ENCODE results near the gene NMNAT3. TPM values are rescaled to one million over a fixed set of nuclear protein-coding genes. Genes with fewer than 3 reads are reported as not detected.

Gene NMNAT3
- total RNA-seq, 2 experiments from 2014 or later: 5.9 to 6.1 TPM

DNA sequence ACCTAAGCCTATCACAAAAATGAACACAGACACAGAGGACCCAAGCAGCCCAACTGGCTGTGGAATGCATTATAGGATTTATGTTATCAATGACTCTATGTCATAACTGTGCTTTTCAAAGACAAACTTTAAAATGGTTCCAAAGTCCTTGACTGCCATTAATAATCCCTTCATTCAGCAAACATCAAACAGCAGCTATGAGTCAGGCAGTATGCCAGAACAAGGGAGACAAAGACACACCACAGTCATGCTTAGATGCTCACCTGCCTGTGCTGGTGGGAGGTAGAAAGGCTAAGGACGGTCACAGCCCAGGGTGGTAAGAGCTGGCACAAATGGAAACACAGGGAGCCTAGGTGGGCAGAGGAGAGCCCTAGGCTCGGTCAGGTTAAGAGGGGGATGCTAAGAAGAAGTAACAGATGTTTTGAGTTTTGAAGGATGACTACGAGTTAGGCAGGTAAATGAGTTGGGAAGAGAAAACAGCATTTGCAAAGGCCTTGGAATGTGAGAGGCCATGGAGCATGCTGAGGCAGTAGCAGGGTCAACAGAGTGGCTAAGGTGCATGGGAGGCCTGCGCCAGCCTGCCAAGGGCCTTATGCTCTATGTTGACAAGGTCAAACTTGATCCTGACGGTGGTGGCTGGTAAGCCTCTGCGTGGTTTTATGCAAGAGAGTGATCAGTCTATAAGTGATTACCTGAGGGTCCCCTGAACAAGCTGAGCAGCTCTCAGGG lies 23.0 kb downstream of the NMNAT3 start:
- ChIA-PET CTCF (no interaction called here), POLR2A (no interaction called here)
- intact Hi-C loops (cut with DNase I, micrococcal nuclease): no loop called here
- H3K9me3 Mint-ChIP-seq (ENCODE audit: low read depth): no peaks in the 10 kb centered on the region
- no peaks in the 10 kb centered on the region for H3K4me1 Mint-ChIP-seq
- ATAC-seq (no peak), DNase-seq (no peak)
- no peak overlapping the region for H3K4me3 Mint-ChIP-seq
- no peaks in the 10 kb centered on the region for H3K36me3 Mint-ChIP-seq (ENCODE audit: low read depth)
- H3K27me3 Mint-ChIP-seq: no peaks in the 10 kb centered on the region
- H3K27ac Mint-ChIP-seq: no peak overlapping the region

GRCh38 chr3:139653582-139653981 lies 24.2 kb downstream of the NMNAT3 start:
- Mint-ChIP-seq H3K4me1 (no peaks in the 10 kb centered on the region), H3K27ac (no peak overlapping the region), H3K27me3 (no peaks in the 10 kb centered on the region), H3K36me3 (ENCODE audit: low read depth) (no peaks in the 10 kb centered on the region), H3K4me3 (no peak overlapping the region), H3K9me3 (ENCODE audit: low read depth) (no peaks in the 10 kb centered on the region)
- no peak for ATAC-seq
- DNase-seq: no peak
- intact Hi-C loops (cut with DNase I, micrococcal nuclease): no loop called here
- ChIA-PET POLR2A (no interaction called here), CTCF (no interaction called here)

- ChIA-PET POLR2A (no interaction called here), CTCF (no interaction called here)
- H3K27ac Mint-ChIP-seq: no peak overlapping the region
- ATAC-seq (no peak), DNase-seq (no peak)
- intact Hi-C loops (cut with DNase I, micrococcal nuclease): no loop called here
- H3K4me1 Mint-ChIP-seq: peaks cover 3% of the 10 kb centered on the region
- H3K27me3 Mint-ChIP-seq: no peaks in the 10 kb centered on the region
- H3K4me3 Mint-ChIP-seq: no peak overlapping the region
- no peaks in the 10 kb centered on the region for H3K9me3 Mint-ChIP-seq (ENCODE audit: low read depth)
- H3K36me3 Mint-ChIP-seq (ENCODE audit: low read depth): no peaks in the 10 kb centered on the region
Observed at GRCh38 chr3:139652561-139652960, 25.2 kb downstream of the NMNAT3 start.

GRCh38 chr3:139647866-139648435 lies 29.8 kb downstream of the NMNAT3 start:
- Mint-ChIP-seq H3K4me1 (peaks cover 7% of the 10 kb centered on the region), H3K36me3 (ENCODE audit: low read depth) (peaks cover 1% of the 10 kb centered on the region), H3K27me3 (no peaks in the 10 kb centered on the region), H3K4me3 (no peak overlapping the region), H3K27ac (no peak overlapping the region), H3K9me3 (ENCODE audit: low read depth) (no peaks in the 10 kb centered on the region)
- no peak for DNase-seq
- ChIA-PET POLR2A (no interaction called here), CTCF (no interaction called here)
- no peak for ATAC-seq
- intact Hi-C loops (cut with DNase I, micrococcal nuclease): no loop called here

- H3K9me3 Mint-ChIP-seq (ENCODE audit: low read depth): no peaks in the 10 kb centered on the region
- CTCF ChIA-PET: no interaction called here
- no peak overlapping the region for H3K4me3 Mint-ChIP-seq
- ATAC-seq (no peak), DNase-seq (no peak)
- H3K4me1 Mint-ChIP-seq: peaks cover 10% of the 10 kb centered on the region
- peaks cover 1% of the 10 kb centered on the region for H3K36me3 Mint-ChIP-seq (ENCODE audit: low read depth)
- no peak overlapping the region for H3K27ac Mint-ChIP-seq
- intact Hi-C loops (cut with DNase I, micrococcal nuclease): no loop called here
- H3K27me3 Mint-ChIP-seq: no peaks in the 10 kb centered on the region
- POLR2A ChIA-PET: no interaction called here
Observed at GRCh38 chr3:139646512-139646911, 31.3 kb downstream of the NMNAT3 start.

DNA sequence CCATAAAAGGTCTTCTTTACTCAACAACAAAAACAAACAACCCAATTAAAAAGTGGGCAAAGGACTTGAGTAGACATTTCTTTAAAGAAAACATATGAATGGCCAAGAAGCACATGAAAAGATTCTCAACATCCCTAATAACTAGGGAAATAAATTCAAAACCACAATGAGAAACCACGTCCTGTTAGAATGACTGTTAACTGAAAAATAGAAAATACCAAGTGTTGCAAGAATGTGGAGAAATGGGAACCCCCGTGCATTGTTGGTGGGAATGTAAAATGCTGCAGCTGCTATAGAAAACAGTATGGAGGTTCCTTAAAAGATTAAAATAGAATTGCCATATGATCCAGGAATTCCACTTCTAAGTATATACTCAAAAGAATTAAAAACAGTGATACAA lies 34.8 kb downstream of the NMNAT3 start:
- H3K27ac Mint-ChIP-seq: no peak overlapping the region
- ChIA-PET CTCF (no interaction called here), POLR2A (no interaction called here)
- ATAC-seq: no peak
- intact Hi-C loops (cut with DNase I, micrococcal nuclease): no loop called here
- H3K27me3 Mint-ChIP-seq: no peaks in the 10 kb centered on the region
- no peak for DNase-seq
- H3K36me3 Mint-ChIP-seq (ENCODE audit: low read depth): peaks cover 1% of the 10 kb centered on the region
- H3K4me3 Mint-ChIP-seq: no peak overlapping the region
- peaks cover 9% of the 10 kb centered on the region for H3K4me1 Mint-ChIP-seq
- H3K9me3 Mint-ChIP-seq (ENCODE audit: low read depth): no peaks in the 10 kb centered on the region

DNA sequence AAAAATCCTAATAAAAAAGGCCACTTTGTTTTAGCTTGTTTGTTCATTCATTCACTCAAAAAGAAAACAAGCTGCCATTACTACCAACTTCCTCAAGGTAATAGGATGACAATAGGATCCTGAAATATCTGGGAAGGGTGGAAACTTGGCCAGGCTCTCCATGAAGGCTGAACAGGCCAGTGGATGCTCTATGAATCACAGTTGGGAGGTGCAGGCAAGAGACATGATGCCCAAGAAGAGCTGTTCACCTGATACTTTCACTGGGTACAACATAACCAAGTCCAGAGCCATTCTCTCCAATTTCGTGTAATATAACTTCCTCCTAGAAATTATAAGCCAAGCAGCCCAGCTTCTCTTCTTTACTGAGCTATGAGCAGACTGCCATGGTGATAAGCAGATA lies 37.3 kb downstream of the NMNAT3 start:
- DNase-seq (no peak), ATAC-seq (no peak)
- no peak overlapping the region for H3K4me3 Mint-ChIP-seq
- H3K9me3 Mint-ChIP-seq (ENCODE audit: low read depth): no peaks in the 10 kb centered on the region
- peaks cover 1% of the 10 kb centered on the region for H3K36me3 Mint-ChIP-seq (ENCODE audit: low read depth)
- H3K27me3 Mint-ChIP-seq: no peaks in the 10 kb centered on the region
- no peak overlapping the region for H3K27ac Mint-ChIP-seq
- intact Hi-C loops (cut with DNase I, micrococcal nuclease): no loop called here
- ChIA-PET CTCF (interaction anchor here (0.7 kb wide), 1 partner anchor 1405 kb away, joined by 3 read pairs; no protein-coding TSS in a partner anchor), POLR2A (no interaction called here)
- peaks cover 6% of the 10 kb centered on the region for H3K4me1 Mint-ChIP-seq

GRCh38 chr3:139639662-139640061 lies 38.1 kb downstream of the NMNAT3 start:
- H3K9me3 Mint-ChIP-seq (ENCODE audit: low read depth): no peaks in the 10 kb centered on the region
- CTCF ChIA-PET: no interaction called here
- H3K4me1 Mint-ChIP-seq: peaks cover 6% of the 10 kb centered on the region
- H3K27me3 Mint-ChIP-seq: no peaks in the 10 kb centered on the region
- intact Hi-C loops (cut with DNase I, micrococcal nuclease): no loop called here
- H3K27ac Mint-ChIP-seq: no peak overlapping the region
- POLR2A ChIA-PET: no interaction called here
- ATAC-seq: no peak
- H3K4me3 Mint-ChIP-seq: no peak overlapping the region
- no peak for DNase-seq
- peaks cover 1% of the 10 kb centered on the region for H3K36me3 Mint-ChIP-seq (ENCODE audit: low read depth)

DNA sequence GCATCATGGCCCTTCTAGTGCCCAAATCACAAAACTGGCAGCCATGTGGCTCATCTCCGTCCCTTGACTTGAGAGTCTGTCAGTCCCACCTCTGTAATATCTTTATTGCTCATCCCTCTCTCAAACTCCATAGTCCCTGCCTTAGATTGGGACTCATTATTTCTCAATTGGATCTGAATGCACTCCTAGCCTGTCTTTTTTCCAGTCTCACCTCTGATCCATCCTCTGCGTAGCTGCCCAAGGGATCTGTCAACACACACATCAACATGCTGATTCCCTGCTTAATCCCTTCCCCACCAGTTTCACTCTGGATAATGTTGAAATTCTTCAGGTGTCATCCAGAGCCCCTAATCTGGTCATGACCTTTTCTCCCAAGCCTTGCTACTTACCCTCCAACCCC lies 39.3 kb downstream of the NMNAT3 start:
- ATAC-seq: no peak
- Mint-ChIP-seq H3K27me3 (no peaks in the 10 kb centered on the region), H3K4me3 (no peak overlapping the region), H3K4me1 (peaks cover 6% of the 10 kb centered on the region), H3K36me3 (ENCODE audit: low read depth) (peaks cover 1% of the 10 kb centered on the region), H3K9me3 (ENCODE audit: low read depth) (no peaks in the 10 kb centered on the region), H3K27ac (no peak overlapping the region)
- POLR2A ChIA-PET: no interaction called here
- intact Hi-C loops (cut with DNase I, micrococcal nuclease): no loop called here
- CTCF ChIA-PET: no interaction called here
- DNase-seq: no peak

DNA sequence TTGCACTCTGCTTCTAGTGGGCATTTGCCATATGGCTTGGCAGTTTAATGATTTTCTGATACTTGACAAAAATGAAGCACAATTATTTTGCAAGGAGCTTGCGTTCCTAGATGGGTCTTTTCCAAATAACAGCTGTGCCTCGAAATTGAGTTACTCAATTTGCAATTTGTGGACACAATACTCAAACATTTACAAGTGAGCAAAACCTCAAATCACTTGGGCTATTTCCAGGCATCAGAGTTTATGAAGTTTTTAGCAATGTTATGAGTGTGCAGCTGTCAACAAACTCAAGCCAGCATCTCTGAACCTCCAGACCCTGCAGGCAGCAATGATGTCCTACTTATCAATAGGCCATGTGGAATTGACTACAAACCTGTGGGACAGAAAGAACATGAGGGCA lies 41.3 kb downstream of the NMNAT3 start:
- Mint-ChIP-seq H3K27me3 (no peaks in the 10 kb centered on the region), H3K27ac (no peak overlapping the region), H3K4me1 (no peaks in the 10 kb centered on the region), H3K9me3 (ENCODE audit: low read depth) (no peaks in the 10 kb centered on the region), H3K36me3 (ENCODE audit: low read depth) (peaks cover 7% of the 10 kb centered on the region), H3K4me3 (no peak overlapping the region)
- DNase-seq (no peak), ATAC-seq (no peak)
- CTCF ChIA-PET: interaction anchor here (0.6 kb wide), 1 partner anchor 112 kb away, joined by 4 read pairs; no protein-coding TSS in a partner anchor
- intact Hi-C loops (cut with DNase I, micrococcal nuclease): no loop called here
- POLR2A ChIA-PET: no interaction called here

DNA sequence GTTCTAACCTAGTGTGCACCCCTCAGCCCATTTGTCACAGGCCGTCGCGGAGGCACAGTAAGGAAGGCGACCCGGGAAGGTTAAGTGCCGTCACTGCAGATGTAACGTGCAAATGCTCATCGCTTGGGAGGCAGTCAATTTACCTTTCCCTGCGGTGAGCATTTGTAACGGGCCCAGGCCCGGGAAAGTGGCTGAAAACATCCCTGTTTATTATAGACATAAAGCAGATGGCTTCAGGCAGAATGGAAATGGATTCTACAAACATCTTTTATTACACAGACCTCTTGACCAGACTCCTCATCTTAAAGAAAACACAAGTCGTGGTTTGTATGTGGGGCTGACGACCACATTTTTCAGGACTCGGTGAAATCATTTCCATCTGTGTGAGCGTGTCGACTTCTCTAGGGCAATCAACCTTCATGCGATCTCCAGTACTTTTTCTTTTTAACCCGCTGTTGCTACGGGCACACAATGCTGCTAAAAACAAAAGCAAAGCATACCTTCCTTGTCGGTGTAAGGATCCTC lies 43.6 kb downstream of the NMNAT3 start:
- intact Hi-C loops (cut with DNase I, micrococcal nuclease): no loop called here
- ATAC-seq: no peak
- no peak overlapping the region for H3K27ac Mint-ChIP-seq
- H3K9me3 Mint-ChIP-seq (ENCODE audit: low read depth): no peaks in the 10 kb centered on the region
- CTCF ChIA-PET: no interaction called here
- no peak overlapping the region for H3K4me3 Mint-ChIP-seq
- peaks cover 7% of the 10 kb centered on the region for H3K36me3 Mint-ChIP-seq (ENCODE audit: low read depth)
- POLR2A ChIA-PET: no interaction called here
- H3K4me1 Mint-ChIP-seq: no peaks in the 10 kb centered on the region
- no peak for DNase-seq
- H3K27me3 Mint-ChIP-seq: no peaks in the 10 kb centered on the region

GRCh38 chr3:139633511-139633910 lies 44.3 kb downstream of the NMNAT3 start:
- Mint-ChIP-seq H3K9me3 (ENCODE audit: low read depth) (no peaks in the 10 kb centered on the region), H3K27ac (no peak overlapping the region), H3K27me3 (no peaks in the 10 kb centered on the region), H3K4me3 (no peak overlapping the region), H3K36me3 (ENCODE audit: low read depth) (peaks cover 7% of the 10 kb centered on the region), H3K4me1 (no peaks in the 10 kb centered on the region)
- DNase-seq (no peak), ATAC-seq (no peak)
- ChIA-PET CTCF (interaction anchor here (0.6 kb wide), 1 partner anchor 568 kb away, joined by 4 read pairs; no protein-coding TSS in a partner anchor), POLR2A (no interaction called here)
- intact Hi-C loops (cut with DNase I, micrococcal nuclease): no loop called here

Data from activated CD4-positive, alpha-beta T cell treated with anti-CD3 and anti-CD28 coated beads for 36 hours (primary cell).